Rectal smooth muscle tissue (tissue), 1 donor: ENCODE data around the gene IGLL5.

Experiments
- H3K27ac ChIP-seq: one replicate; pipeline ENCODE4 v1.7.0; 2013; ENCODE audit warnings: low read depth, low read length, inconsistent platforms
- H3K27me3 ChIP-seq: one replicate; pipeline ENCODE4 v1.7.0; 2013; ENCODE audit warnings: low read length; ENCODE audit not compliant: control insufficient read depth, insufficient read depth
- H3K36me3 ChIP-seq: one replicate; pipeline ENCODE4 v1.7.0; 2013; ENCODE audit warnings: low read length; ENCODE audit not compliant: control insufficient read depth, insufficient read depth
- H3K4me1 ChIP-seq: one replicate; pipeline ENCODE4 v1.7.0; 2013; ENCODE audit warnings: low read length; ENCODE audit not compliant: control insufficient read depth, insufficient read depth
- H3K4me3 ChIP-seq: one replicate; pipeline ENCODE4 v1.7.0; 2013; ENCODE audit warnings: low read length
- H3K9ac ChIP-seq: one replicate; pipeline ENCODE4 v1.7.0; 2013; ENCODE audit warnings: low read length

Gene IGLL5

DNA sequence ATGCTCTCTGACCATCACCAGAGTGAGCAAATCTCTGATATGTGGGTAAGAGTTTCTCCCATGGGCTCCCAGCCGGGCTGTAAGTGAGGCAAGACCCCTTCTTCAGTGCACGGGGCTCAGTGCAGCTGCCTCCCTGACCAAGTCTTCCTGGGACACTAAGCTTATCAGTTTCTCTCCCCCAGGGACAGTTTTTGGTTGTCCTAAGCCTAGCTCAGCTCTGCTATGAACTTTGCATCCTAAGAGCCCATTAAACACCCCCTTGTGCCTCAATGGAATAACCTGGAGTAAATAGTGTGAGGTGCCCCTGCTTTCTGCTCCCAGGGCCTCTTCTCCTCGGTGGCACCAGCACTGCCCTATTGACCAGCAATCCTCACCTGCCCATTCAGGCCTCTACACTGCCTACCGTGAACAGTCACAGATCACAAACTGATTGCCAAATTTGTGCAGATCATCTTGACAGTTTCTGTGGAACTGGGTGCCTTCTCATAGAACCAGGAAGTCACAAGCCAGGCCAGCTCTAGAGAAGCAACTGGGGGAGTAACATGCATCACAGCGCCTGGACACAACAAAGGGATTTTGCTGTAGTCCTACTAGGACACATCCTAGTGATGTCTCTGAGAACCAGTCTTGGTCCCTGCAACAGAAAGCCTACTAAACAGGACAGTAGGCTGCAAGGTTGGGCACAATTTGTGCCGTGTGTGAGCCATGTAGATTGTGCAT, 19.5 kb upstream of the IGLL5 start:
- H3K27ac ChIP-seq: no peak overlapping the region
- no peaks in the 10 kb centered on the region for H3K4me1 ChIP-seq
- no peak overlapping the region for H3K4me3 ChIP-seq
- H3K27me3 ChIP-seq: no peaks in the 10 kb centered on the region
- no peaks in the 10 kb centered on the region for H3K36me3 ChIP-seq
- no peak overlapping the region for H3K9ac ChIP-seq

DNA sequence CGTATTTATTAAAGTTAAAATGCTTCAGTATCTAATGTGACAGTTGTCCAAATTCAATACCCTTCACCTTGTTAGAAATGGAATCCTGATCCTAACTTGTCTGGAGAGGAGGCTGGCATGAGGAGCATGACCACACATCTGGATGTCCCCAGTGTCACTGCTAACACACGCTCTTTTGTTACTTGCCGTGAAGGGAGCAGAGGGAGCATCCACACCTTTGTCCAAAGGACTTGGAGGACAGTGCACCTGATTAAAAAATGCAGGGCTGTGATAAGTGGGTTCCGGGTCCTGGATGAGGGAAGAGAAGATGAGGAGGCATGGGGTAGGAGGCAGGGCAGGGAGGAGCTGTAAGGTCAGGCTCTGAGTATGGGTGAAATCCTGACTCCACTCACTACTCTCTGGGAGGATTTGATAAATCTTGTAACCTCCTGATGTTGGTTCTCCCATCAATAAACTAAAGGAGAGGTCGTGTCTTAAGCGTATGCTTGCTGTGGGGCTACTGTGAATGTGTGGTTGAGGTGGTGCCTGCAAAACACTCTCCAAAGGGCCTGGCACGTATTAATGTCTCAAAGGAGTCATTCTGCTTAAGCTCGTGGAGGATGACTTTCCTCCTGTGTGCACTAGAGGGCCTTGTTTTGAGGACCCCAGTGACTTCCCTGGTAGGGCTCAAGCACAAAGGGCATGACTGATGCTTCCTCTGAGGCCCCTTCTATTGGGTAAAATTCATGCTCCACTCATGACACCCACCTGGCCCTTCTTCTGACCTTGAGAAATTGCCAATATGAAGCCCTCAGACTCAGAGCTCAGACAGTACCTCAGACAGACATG, 16.8 kb upstream of the IGLL5 start:
- H3K4me3 ChIP-seq: no peak overlapping the region
- no peaks in the 10 kb centered on the region for H3K4me1 ChIP-seq
- H3K36me3 ChIP-seq: no peaks in the 10 kb centered on the region
- no peaks in the 10 kb centered on the region for H3K27me3 ChIP-seq
- H3K9ac ChIP-seq: no peak overlapping the region
- no peak overlapping the region for H3K27ac ChIP-seq

DNA sequence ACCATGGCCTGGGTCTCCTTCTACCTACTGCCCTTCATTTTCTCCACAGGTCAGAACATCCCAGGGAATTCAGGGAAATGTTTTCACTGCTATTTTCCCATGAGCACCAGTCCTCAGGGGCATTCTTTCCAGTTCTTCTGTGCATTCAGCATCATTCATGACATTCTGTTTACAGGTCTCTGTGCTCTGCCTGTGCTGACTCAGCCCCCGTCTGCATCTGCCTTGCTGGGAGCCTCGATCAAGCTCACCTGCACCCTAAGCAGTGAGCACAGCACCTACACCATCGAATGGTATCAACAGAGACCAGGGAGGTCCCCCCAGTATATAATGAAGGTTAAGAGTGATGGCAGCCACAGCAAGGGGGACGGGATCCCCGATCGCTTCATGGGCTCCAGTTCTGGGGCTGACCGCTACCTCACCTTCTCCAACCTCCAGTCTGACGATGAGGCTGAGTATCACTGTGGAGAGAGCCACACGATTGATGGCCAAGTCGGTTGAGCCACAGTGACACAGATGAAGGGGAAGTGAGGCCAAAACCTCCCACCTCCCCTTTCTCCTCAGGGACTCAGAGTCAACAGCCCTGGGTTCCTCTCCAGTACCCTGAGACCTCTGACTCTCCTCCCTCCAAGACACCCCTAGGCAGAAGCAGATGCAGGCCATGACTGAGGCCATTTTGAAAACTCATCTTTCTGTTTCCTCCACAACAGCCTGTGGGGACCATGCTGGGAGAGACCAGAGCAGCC, 15.9 kb upstream of the IGLL5 start:
- Histone ChIP-seq H3K4me3 (no peak overlapping the region), H3K27ac (no peak overlapping the region), H3K27me3 (no peaks in the 10 kb centered on the region), H3K9ac (no peak overlapping the region), H3K36me3 (no peaks in the 10 kb centered on the region), H3K4me1 (no peaks in the 10 kb centered on the region)

DNA sequence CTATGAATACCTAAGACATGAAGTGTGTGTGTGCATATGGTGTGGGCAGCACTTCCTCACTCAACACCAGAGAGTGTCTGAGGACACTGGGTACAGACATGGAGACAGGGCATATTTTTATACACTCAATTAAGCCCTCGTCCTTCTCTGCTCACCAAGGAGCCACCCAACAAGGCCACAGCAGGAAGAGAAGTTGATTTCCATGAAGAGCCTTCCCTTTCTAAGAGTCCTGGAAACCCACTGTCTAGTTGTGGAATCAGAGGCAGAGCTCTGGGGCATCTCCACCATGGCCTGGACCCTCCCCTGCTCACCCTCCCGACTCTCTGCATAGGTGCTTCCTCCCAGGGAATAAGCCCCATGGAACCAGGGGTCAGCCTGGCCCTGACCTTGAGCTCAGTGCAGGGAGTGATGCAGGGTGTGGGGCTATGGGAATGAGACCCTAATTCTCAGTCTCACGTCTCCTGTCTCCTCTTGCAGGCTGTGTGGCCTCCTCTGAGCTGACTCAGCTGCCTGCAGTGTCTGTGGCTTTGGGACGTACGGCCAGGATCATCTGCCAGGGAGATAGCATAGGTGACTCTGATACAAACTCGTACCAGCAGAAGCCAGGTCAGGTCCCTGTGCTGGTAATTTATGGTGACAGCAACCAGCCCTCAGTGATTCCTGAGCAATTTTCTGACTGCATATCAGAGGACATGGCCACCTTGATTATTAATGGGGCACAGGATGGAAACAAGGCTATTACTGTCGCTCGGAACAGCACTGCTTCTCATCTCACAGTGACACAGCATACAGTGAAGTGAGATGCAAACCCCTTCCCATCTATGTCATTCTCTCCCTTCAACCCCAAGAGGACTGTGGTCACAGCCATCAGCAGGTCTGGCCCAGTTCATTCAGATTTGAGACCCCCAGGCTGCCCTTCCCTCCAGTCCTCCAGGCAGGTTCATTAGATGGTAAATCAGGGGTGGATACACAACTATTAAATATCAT, 14.6 kb upstream of the IGLL5 start:
- Histone ChIP-seq H3K27me3 (no peaks in the 10 kb centered on the region), H3K9ac (no peak overlapping the region), H3K4me1 (no peaks in the 10 kb centered on the region), H3K27ac (no peak overlapping the region), H3K4me3 (no peak overlapping the region), H3K36me3 (no peaks in the 10 kb centered on the region)

DNA sequence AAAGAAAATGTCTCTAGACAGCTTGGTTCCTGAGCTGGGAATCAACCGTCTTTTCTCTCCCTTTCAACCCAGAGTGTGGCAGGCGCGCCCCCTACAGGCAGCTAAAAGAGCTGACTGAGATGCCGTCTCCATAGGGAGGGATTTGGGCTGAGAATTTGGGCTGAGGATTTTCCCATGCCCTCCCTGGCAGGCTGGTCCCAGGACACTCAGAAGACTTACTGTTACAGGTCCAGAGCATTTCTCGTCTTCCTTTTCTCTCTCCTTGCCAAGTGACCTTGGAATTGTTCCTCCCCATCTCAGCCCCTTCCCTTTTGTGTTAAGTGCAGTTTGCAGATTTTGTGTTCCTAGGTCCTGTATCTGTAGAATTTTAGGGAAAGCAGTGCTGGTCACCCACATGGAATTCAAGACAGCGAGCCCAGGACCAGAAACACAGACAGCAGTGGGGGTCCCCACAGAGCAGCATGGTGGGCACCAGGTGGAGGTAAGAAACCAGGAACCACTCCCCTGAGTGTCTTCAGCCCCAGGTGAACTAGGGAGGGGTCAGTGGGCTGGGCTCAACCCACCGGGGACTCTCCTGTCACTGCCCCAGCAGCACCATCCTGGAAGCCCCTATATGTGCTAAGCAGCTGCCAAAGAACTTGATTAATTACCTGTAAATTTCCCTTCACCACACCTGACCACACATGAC, 9.9 kb upstream of the IGLL5 start:
- no peaks in the 10 kb centered on the region for H3K27me3 ChIP-seq
- no peaks in the 10 kb centered on the region for H3K4me1 ChIP-seq
- no peaks in the 10 kb centered on the region for H3K36me3 ChIP-seq
- H3K27ac ChIP-seq: no peak overlapping the region
- no peak overlapping the region for H3K4me3 ChIP-seq
- no peak overlapping the region for H3K9ac ChIP-seq

DNA sequence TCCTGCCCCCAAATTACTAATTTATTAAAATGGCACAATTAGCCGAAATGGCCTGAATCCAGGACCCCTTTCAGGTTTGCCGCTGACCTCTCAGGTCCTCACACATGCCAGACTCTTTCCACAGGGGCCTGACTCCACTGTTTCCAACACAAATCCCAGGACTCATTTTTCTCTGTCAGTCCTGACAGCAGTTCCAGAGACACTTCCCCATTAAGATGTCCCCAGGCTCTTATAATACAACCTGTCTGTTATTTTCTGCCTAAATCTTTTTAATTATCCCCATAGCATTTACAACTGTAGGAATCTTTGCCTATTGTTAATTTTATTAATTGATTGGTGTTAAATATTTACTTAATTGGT, 9.4 kb upstream of the IGLL5 start:
- Histone ChIP-seq H3K27me3 (no peaks in the 10 kb centered on the region), H3K4me1 (no peaks in the 10 kb centered on the region), H3K9ac (no peak overlapping the region), H3K36me3 (no peaks in the 10 kb centered on the region), H3K4me3 (no peak overlapping the region), H3K27ac (no peak overlapping the region)

DNA sequence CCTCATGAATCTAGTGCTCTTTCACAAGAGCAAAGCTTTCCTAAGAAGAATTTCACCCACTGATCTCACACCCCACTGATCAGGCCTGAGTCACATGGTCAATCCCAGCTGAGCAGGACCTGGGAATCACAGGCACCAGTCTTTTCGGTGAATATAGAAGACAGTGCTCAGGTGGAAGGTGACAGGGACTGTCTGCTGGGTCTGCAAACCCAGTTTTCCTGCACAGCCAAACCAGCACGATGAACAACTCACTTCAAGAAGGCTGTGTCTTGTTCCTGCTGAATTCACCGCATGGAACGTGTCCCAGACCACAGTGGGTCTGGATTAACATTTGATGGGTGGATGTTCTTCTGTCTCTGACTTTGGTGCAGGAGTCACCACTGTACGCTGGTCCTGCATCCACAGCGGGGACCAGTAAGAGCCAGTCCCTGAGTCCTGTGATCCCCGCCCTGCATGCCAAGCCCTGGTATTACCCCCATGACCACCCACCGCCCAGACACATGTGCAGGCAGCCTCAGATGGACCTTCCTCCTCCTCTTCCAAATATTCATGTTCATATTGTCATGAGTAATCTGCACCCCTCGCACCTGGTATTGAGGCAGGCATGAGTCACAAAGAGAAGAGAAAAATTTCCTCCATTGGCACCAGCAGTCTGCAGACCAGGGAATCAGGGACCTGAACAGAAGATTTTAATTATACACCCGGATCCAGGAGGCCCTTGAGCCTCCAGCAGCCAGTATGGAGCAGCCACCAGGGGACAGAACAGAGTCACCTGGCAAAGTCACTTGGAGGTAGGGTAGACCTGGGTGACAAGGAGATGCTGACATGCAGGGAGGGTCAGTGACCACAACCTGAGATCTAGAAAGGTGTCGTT, 8.6 kb upstream of the IGLL5 start:
- Histone ChIP-seq H3K27me3 (no peaks in the 10 kb centered on the region), H3K27ac (no peak overlapping the region), H3K4me3 (no peak overlapping the region), H3K9ac (no peak overlapping the region), H3K4me1 (no peaks in the 10 kb centered on the region), H3K36me3 (no peaks in the 10 kb centered on the region)

DNA sequence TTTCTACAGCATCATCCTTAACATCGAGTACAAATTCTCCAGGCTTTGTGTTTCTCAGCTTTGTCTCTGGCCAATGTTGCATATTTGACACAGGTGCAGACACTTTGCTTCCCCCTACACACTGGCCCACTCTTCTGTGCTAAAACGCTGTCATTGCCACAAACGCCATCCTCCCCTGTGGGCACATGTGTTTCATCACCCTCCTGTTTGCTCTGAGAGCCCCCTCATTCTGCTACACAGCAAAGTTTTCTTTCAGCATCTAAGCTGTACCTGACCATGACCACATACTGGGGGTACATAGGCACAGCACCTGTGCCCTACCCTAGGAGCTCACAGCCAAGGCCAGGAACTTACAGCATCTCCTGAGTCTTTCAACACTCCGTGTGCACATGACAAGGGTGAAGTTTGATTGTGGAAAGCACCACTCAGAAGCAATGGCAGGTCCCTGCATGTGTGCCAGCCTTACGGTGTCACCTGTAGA, 7.9 kb upstream of the IGLL5 start:
- no peaks in the 10 kb centered on the region for H3K36me3 ChIP-seq
- no peak overlapping the region for H3K4me3 ChIP-seq
- no peak overlapping the region for H3K9ac ChIP-seq
- no peaks in the 10 kb centered on the region for H3K27me3 ChIP-seq
- no peak overlapping the region for H3K27ac ChIP-seq
- H3K4me1 ChIP-seq: no peaks in the 10 kb centered on the region

DNA sequence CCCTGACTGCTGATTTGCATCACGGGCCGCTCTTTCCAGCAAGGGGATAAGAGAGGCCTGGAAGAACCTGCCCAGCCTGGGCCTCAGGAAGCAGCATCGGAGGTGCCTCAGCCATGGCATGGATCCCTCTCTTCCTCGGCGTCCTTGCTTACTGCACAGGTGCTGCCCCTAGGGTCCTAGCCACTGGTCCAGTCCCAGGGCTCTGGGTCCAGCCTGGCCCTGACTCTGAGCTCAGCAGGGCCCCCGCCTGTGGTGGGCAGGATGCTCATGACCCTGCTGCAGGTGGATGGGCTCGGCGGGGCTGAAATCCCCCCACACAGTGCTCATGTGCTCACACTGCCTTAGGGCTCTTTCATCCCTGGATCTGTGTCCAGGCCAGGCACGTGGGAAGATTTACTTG, 7.0 kb upstream of the IGLL5 start:
- no peak overlapping the region for H3K27ac ChIP-seq
- no peak overlapping the region for H3K4me3 ChIP-seq
- no peak overlapping the region for H3K9ac ChIP-seq
- no peaks in the 10 kb centered on the region for H3K4me1 ChIP-seq
- no peaks in the 10 kb centered on the region for H3K36me3 ChIP-seq
- no peaks in the 10 kb centered on the region for H3K27me3 ChIP-seq

DNA sequence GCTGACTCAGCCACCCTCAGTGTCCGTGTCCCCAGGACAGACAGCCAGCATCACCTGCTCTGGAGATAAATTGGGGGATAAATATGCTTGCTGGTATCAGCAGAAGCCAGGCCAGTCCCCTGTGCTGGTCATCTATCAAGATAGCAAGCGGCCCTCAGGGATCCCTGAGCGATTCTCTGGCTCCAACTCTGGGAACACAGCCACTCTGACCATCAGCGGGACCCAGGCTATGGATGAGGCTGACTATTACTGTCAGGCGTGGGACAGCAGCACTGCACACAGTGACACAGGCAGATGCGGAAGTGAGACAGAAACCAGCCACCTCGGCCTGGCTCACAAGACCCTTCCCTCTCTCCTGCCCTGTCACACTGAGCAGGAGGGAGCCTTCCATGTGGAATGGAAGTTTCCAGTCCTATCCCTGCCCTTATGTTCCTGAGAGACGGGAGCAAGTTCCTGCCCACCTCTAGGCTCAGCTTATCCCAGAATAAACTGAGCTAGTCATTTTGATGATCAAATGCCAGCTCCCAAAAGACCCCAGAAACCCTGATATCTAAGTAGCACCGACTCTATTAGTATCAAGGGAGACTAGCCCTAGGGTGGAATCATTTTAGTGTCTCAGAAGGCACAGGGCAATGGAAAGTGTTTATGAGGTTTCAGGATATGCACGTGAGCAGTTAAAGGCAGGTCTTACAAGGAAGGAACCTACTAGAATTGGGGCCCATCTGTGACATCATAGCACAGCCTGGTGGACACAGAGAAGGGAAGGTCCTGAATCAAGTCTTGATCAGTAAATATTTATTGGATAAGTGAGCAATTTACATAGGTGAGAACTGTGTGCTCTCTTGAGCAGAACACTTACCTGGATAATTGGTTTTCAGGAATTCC, 6.3 kb upstream of the IGLL5 start:
- H3K9ac ChIP-seq: no peak overlapping the region
- H3K4me3 ChIP-seq: no peak overlapping the region
- no peaks in the 10 kb centered on the region for H3K27me3 ChIP-seq
- no peaks in the 10 kb centered on the region for H3K4me1 ChIP-seq
- H3K36me3 ChIP-seq: no peaks in the 10 kb centered on the region
- no peak overlapping the region for H3K27ac ChIP-seq
